Keratinocyte (primary cell): Measurements from ENCODE around the gene TACC2. TPM values are rescaled to one million over a fixed set of nuclear protein-coding genes. Genes with fewer than 3 reads are reported as not detected.

ENCODE experiments used
- DNase-seq: peaks from one replicate; pipeline ENCODE4 v3.0.0-alpha.2; 2011; ENCODE audit warnings: low read depth, missing footprints, low spot score
- FAIRE-seq: peaks from 2 replicates; lab custom pipeline; 2011; peaks lifted over from hg19 to GRCh38; lab: Jason Lieb, UNC
- H2AFZ ChIP-seq: 2 replicates; pipeline ENCODE4 v1.6.0; 2012; ENCODE audit warnings: low read length, control low read depth, inconsistent platforms; ENCODE audit not compliant: control insufficient read depth
- H3K27ac ChIP-seq: 2 replicates; pipeline ENCODE4 v1.5.1; 2011; ENCODE audit warnings: low read length; ENCODE audit not compliant: control insufficient read depth, insufficient read depth
- H3K27me3 ChIP-seq: 3 replicates; pipeline ENCODE4 v1.6.0; 2011; ENCODE audit warnings: low read length; ENCODE audit not compliant: control insufficient read depth, insufficient read depth; ENCODE audit errors: extremely low read depth
- H3K36me3 ChIP-seq, 2 experiments: 2 replicates in 1 of 2; 3 replicates in 1 of 2; pipeline ENCODE4 v1.5.1; 2011; ENCODE audit warnings: low read length in 2 of 2, mild to moderate bottlenecking in 1 of 2; ENCODE audit not compliant: control insufficient read depth in 2 of 2, insufficient read depth in 2 of 2; ENCODE audit errors: extremely low read depth in 1 of 2
- H3K4me1 ChIP-seq: 3 replicates; pipeline ENCODE4 v1.5.1; 2011; ENCODE audit warnings: low read length; ENCODE audit not compliant: control insufficient read depth, insufficient read depth; ENCODE audit errors: extremely low read depth
- H3K4me2 ChIP-seq: 3 replicates; pipeline ENCODE4 v1.6.0; 2011; ENCODE audit warnings: low read depth, low read length; ENCODE audit not compliant: control insufficient read depth, insufficient read depth; ENCODE audit errors: extremely low read depth
- H3K4me3 ChIP-seq, 3 experiments: fragments of 200-600 bp in 1 of 3; sonication (generic) in 1 of 3; 2 replicates in 2 of 3; 3 replicates in 1 of 3; pipeline ENCODE4 v1.5.1; 2011 to 2016; ENCODE audit warnings: low read length in 3 of 3, mild to moderate bottlenecking in 3 of 3, control low read depth in 2 of 3, inconsistent platforms in 1 of 3, low read depth in 1 of 3, mixed read lengths in 1 of 3, mixed run types in 1 of 3, moderate library complexity in 1 of 3; ENCODE audit not compliant: control insufficient read depth in 2 of 3, insufficient read depth in 2 of 3; ENCODE audit errors: extremely low read depth in 1 of 3
- H3K79me2 ChIP-seq: 2 replicates; pipeline ENCODE4 v1.6.0; 2012; ENCODE audit warnings: low read length; ENCODE audit not compliant: control insufficient read depth, insufficient read depth
- H3K9ac ChIP-seq: 3 replicates; pipeline ENCODE4 v1.6.0; 2011; ENCODE audit warnings: low read length; ENCODE audit not compliant: control insufficient read depth, insufficient read depth; ENCODE audit errors: extremely low read depth
- H3K9me1 ChIP-seq: 3 replicates; pipeline ENCODE4 v1.6.0; 2011; ENCODE audit warnings: low read length; ENCODE audit not compliant: control insufficient read depth, insufficient read depth; ENCODE audit errors: extremely low read depth
- H3K9me3 ChIP-seq: 2 replicates; pipeline ENCODE4 v1.5.1; 2012; ENCODE audit warnings: low read depth, low read length; ENCODE audit not compliant: control insufficient read depth
- H4K20me1 ChIP-seq: 3 replicates; pipeline ENCODE4 v1.6.0; 2011; ENCODE audit warnings: low read length; ENCODE audit not compliant: control insufficient read depth, insufficient read depth; ENCODE audit errors: extremely low read depth
- EZH2 ChIP-seq: IDR thresholded peaks from one replicate; pipeline ENCODE4 v1.6.1; 2012; ENCODE audit warnings: inconsistent platforms, mild to moderate bottlenecking, low read length, moderate library complexity
- dilution Hi-C: fragments of 300-500 bp; cut with MboI; formaldehyde crosslinking; loops from one replicate; pipeline ENCODE4 v1.7.0; 2020; ENCODE audit warnings: low sequenced_read_pairs; ENCODE audit not compliant: extremely low pct_ligation_motif_present
- polyA plus RNA-seq, 5 experiments: library from polyadenylated mRNA; depleted of rRNA in 3 of 5; stranded (reverse) in 3 of 5; stranded (forward) in 1 of 5; unstranded in 1 of 5; fragments of >200 nt; gene quantifications; 1 replicate in 1 of 5; 2 replicates in 3 of 5; 3 replicates in 1 of 5; pipeline versions ENCODE4 v1.2.1 to v1.2.3, GENCODE V29; 2011 to 2012; ENCODE audit warnings: missing spikeins in 2 of 5, low read depth in 1 of 5, low replicate concordance in 1 of 5
- TF ChIP-seq, protein P1 (sequence below), 3 experiments: IDR thresholded peaks in 1 of 3; conservative IDR thresholded peaks in 1 of 3; optimal IDR thresholded peaks in 1 of 3; 2 replicates in 2 of 3; 3 replicates in 1 of 3; pipeline versions ENCODE3 to v1.5.1; 2011; ENCODE audit warnings: low read length in 3 of 3, mild to moderate bottlenecking in 3 of 3, moderate library complexity in 2 of 3, control low read depth in 1 of 3, inconsistent platforms in 1 of 3; ENCODE audit not compliant: insufficient read depth in 2 of 3; ENCODE audit errors: extremely low read depth in 1 of 3

Gene TACC2
- polyA plus RNA-seq, 1 donor (not counting 4 experiments of a cell fraction or from before 2014, with no cell fraction given), result 12.8 TPM

- no peak for FAIRE-seq
- H3K4me2 ChIP-seq, result no peak overlapping the region
- dilution Hi-C loops, result no loop called here
- no peak overlapping the region for H3K27ac ChIP-seq
- H3K27me3 ChIP-seq, result no peaks in the 10 kb centered on the region
- TF ChIP-seq EZH2, result no peak
- TF ChIP-seq, protein P1, sequence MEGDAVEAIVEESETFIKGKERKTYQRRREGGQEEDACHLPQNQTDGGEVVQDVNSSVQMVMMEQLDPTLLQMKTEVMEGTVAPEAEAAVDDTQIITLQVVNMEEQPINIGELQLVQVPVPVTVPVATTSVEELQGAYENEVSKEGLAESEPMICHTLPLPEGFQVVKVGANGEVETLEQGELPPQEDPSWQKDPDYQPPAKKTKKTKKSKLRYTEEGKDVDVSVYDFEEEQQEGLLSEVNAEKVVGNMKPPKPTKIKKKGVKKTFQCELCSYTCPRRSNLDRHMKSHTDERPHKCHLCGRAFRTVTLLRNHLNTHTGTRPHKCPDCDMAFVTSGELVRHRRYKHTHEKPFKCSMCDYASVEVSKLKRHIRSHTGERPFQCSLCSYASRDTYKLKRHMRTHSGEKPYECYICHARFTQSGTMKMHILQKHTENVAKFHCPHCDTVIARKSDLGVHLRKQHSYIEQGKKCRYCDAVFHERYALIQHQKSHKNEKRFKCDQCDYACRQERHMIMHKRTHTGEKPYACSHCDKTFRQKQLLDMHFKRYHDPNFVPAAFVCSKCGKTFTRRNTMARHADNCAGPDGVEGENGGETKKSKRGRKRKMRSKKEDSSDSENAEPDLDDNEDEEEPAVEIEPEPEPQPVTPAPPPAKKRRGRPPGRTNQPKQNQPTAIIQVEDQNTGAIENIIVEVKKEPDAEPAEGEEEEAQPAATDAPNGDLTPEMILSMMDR (optimal IDR thresholded peaks at IDR 0.05 in 1 of 3, IDR thresholded peaks at IDR 0.05 in 1 of 3, conservative IDR thresholded peaks at IDR 0.05 in 1 of 3; ENCODE audit: extremely low read depth in 1 of 3, insufficient read depth in 2 of 3, low read length in 3 of 3), result no peak
- H3K9me3 ChIP-seq, result no peaks in the 10 kb centered on the region
- H3K4me1 ChIP-seq, result no peaks in the 10 kb centered on the region
- no peaks in the 10 kb centered on the region for H3K79me2 ChIP-seq
- no peaks in the 10 kb centered on the region for H3K9me1 ChIP-seq
- no peak overlapping the region for H3K4me3 ChIP-seq
- H3K36me3 ChIP-seq, result peaks cover 11 to 12% of the 10 kb centered on the region in 2 experiments
- no peaks in the 10 kb centered on the region for H4K20me1 ChIP-seq
- DNase-seq, result no peak
- H3K9ac ChIP-seq, result no peak overlapping the region
- H2AFZ ChIP-seq, result no peak overlapping the region
Measured at GRCh38 chr10:122196218-122196617, 207.3 kb downstream of the TACC2 start.

DNA sequence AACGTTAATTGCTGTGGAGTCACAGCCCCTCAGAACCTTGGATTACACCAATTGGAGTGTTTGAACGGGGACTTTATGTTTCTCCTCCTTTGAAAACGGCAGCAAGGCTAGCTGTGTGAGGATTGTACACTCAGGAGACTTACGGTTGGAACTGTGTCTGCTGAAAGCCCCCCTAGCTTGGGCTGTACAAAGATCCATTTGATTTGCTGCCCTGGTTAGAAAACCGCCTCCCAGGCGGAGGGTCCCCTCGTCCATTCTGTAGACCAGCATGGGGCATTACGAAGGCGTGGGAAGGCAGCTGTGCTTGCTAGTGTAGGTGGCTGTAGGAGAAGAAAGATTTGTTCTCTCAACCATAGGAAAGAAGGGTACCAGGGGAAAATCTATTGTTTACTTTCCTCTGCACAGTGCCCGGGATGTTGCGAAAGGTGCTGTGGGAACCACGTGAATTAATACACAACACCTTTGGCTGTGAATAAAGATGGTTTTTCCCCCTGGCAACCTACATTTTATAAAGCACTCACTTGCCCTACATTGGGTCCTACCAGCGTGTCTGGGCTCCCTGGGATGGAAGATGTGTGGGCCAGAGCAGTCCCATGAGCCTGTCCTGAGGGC, 208.8 kb downstream of the TACC2 start:
- H3K9ac ChIP-seq, result no peak overlapping the region
- H3K27ac ChIP-seq, result no peak overlapping the region
- H3K9me1 ChIP-seq, result no peaks in the 10 kb centered on the region
- no peaks in the 10 kb centered on the region for H3K79me2 ChIP-seq
- H3K9me3 ChIP-seq, result no peaks in the 10 kb centered on the region
- TF ChIP-seq EZH2, result no peak
- TF ChIP-seq, protein P1 (optimal IDR thresholded peaks at IDR 0.05 in 1 of 3, IDR thresholded peaks at IDR 0.05 in 1 of 3, conservative IDR thresholded peaks at IDR 0.05 in 1 of 3; ENCODE audit: extremely low read depth in 1 of 3, insufficient read depth in 2 of 3, low read length in 3 of 3), result no peak
- FAIRE-seq (no peak), DNase-seq (no peak)
- dilution Hi-C loops, result no loop called here
- H4K20me1 ChIP-seq, result no peaks in the 10 kb centered on the region
- no peaks in the 10 kb centered on the region for H3K27me3 ChIP-seq
- H3K4me1 ChIP-seq, result no peaks in the 10 kb centered on the region
- no peak overlapping the region for H2AFZ ChIP-seq
- H3K4me3 ChIP-seq, result no peak overlapping the region
- peaks cover 11% of the 10 kb centered on the region in 2 experiments for H3K36me3 ChIP-seq
- no peak overlapping the region for H3K4me2 ChIP-seq
